HCT116 (cell line): Measurements from ENCODE around the gene RRP12. TPM values are rescaled to one million over a fixed set of nuclear protein-coding genes. Genes with fewer than 3 reads are reported as not detected.
A peak's percentile ranks its signal among the peaks of the same experiment; 100 is the strongest.

ENCODE experiments used
- ATAC-seq: fragments of 200-7000 bp; cut with Tn5 transposase; 2 replicates; pipeline ENCODE4 v1.9.1; 2020; ENCODE audit warnings: mild to moderate bottlenecking, moderate library complexity
- BruUV-seq: library from RNA; stranded (reverse); fragments of 400-500 nt; replicated peaks from 2 replicates; lab custom pipeline; 2021; lab: Mats Ljungman, UMichigan
- CTCF ChIA-PET: fragments of 300-600 bp; sonication (Branson Sonifier 250); formaldehyde crosslinking; loops from one replicate; lab custom pipeline; 2021; ENCODE audit warnings: antibody characterized with exemption; lab: Charles Lee
- POLR2A ChIA-PET: fragments of 300-600, 350-600 bp; sonication (Branson Sonifier 250); formaldehyde crosslinking; loops from one replicate; lab custom pipeline; 2021; ENCODE audit warnings: antibody characterized with exemption; lab: Charles Lee
- RAD21 ChIA-PET, 2 experiments: fragments of 300-600 bp; sonication (Branson Sonifier 250); formaldehyde crosslinking; loops; one replicate each; lab custom pipeline; 2023; ENCODE audit warnings: low total read pairs in 2 of 2; ENCODE audit not compliant: uncharacterized antibody in 2 of 2, unreplicated experiment in 2 of 2, low non-redundant PET in 1 of 2; lab: Charles Lee
- DNase-seq: peaks from one replicate; pipeline ENCODE4 v3.0.0-alpha.2; 2010; ENCODE audit warnings: low read depth, low spot score
- H2AFZ ChIP-seq: fragments of 200-600 bp; shearing (Covaris generic), sonication (generic); 2 replicates; pipeline ENCODE4 v1.6.1; 2017; ENCODE audit warnings: low read depth, mixed run types, mixed read lengths, antibody characterized with exemption, low read length; ENCODE audit not compliant: poor library complexity, severe bottlenecking
- H3K27ac ChIP-seq: 2 replicates; pipeline ENCODE4 v1.5.1; 2012; ENCODE audit warnings: low read depth, low read length
- H3K27me3 ChIP-seq: fragments of 200-600 bp; sonication (generic); 2 replicates; pipeline ENCODE4 v1.6.1; 2016; ENCODE audit warnings: mixed run types, low read length, mixed read lengths; ENCODE audit not compliant: insufficient read depth
- H3K36me3 ChIP-seq, 2 experiments: fragments of 200-500 bp in 1 of 2; fragments of 200-600 bp in 1 of 2; sonication (Bioruptor generic) in 1 of 2; sonication (generic) in 1 of 2; 2 replicates each; pipeline versions ENCODE4 v1.5.1 to v1.6.1; 2014 to 2016; ENCODE audit warnings: low read length in 2 of 2, inconsistent platforms in 1 of 2, mixed read lengths in 1 of 2, mixed run types in 1 of 2; ENCODE audit not compliant: insufficient read depth in 2 of 2, control insufficient read depth in 1 of 2
- H3K4me1 ChIP-seq, 2 experiments: fragments of 200-600 bp in 1 of 2; sonication (generic) in 1 of 2; 2 replicates each; pipeline versions ENCODE4 v1.5.1 to v1.6.1; 2012 to 2017; ENCODE audit warnings: low read length in 2 of 2, inconsistent platforms in 1 of 2, mild to moderate bottlenecking in 1 of 2, mixed read lengths in 1 of 2, mixed run types in 1 of 2, moderate library complexity in 1 of 2; ENCODE audit not compliant: insufficient read depth in 2 of 2, control insufficient read depth in 1 of 2
- H3K4me2 ChIP-seq: fragments of 200-600 bp; sonication (generic); 2 replicates; pipeline ENCODE4 v1.6.1; 2017; ENCODE audit warnings: mixed run types, low read length, mixed read lengths
- H3K4me3 ChIP-seq, 2 experiments: fragments of 200-600 bp in 1 of 2; sonication (generic) in 1 of 2; replicated peaks in 1 of 2; 2 replicates each; pipeline ENCODE4 v1.5.1; 2011 to 2016; ENCODE audit warnings: low read length in 2 of 2, control low read depth in 1 of 2, low read depth in 1 of 2, mild to moderate bottlenecking in 1 of 2, mixed read lengths in 1 of 2, mixed run types in 1 of 2
- H3K79me2 ChIP-seq: fragments of 200-600 bp; sonication (generic); 2 replicates; pipeline ENCODE4 v1.6.1; 2017; ENCODE audit warnings: mild to moderate bottlenecking, mixed run types, low read length, moderate library complexity, mixed read lengths; ENCODE audit not compliant: insufficient read depth
- H3K9ac ChIP-seq: fragments of 200-600 bp; sonication (generic); 2 replicates; pipeline ENCODE4 v1.6.1; 2016; ENCODE audit warnings: low read length, mixed read lengths
- H3K9me2 ChIP-seq: fragments of 200-600 bp; sonication (generic), shearing (Covaris generic); 2 replicates; pipeline ENCODE4 v1.6.1; 2017; ENCODE audit warnings: mixed run types, mild to moderate bottlenecking, moderate library complexity; ENCODE audit not compliant: insufficient read depth
- H3K9me3 ChIP-seq, 2 experiments: fragments of 200-500 bp in 1 of 2; fragments of 200-600 bp in 1 of 2; sonication (Bioruptor generic) in 1 of 2; sonication (generic) in 1 of 2; 2 replicates each; pipeline ENCODE4 v1.6.1; 2014 to 2017; ENCODE audit warnings: low read length in 2 of 2, mixed read lengths in 2 of 2, inconsistent platforms in 1 of 2, low read depth in 1 of 2, mild to moderate bottlenecking in 1 of 2, mixed run types in 1 of 2, moderate library complexity in 1 of 2; ENCODE audit not compliant: control insufficient read depth in 1 of 2, insufficient read depth in 1 of 2
- H4K20me1 ChIP-seq: fragments of 200-600 bp; sonication (generic), shearing (Covaris generic); 2 replicates; pipeline ENCODE4 v1.6.1; 2017; ENCODE audit warnings: mixed run types, mild to moderate bottlenecking, moderate library complexity; ENCODE audit not compliant: insufficient read depth
- CBX3 ChIP-seq: IDR thresholded peaks from 2 replicates; pipeline ENCODE4 v1.6.1; 2012; ENCODE audit warnings: low read depth
- CEBPB ChIP-seq: IDR thresholded peaks from 2 replicates; pipeline ENCODE4 v1.6.1; 2012; ENCODE audit warnings: low read depth
- EZH2 ChIP-seq: fragments of 200-600 bp; sonication (generic); IDR thresholded peaks from 2 replicates; pipeline ENCODE4 v1.6.1; 2017; ENCODE audit warnings: antibody characterized with exemption, mixed run types
- EZH2phosphoT487 ChIP-seq: fragments of 200-600 bp; IDR thresholded peaks from 2 replicates; pipeline ENCODE4 v1.6.1; 2018; ENCODE audit warnings: antibody characterized with exemption, borderline replicate concordance
- JUND ChIP-seq: IDR thresholded peaks from 2 replicates; pipeline ENCODE4 v1.6.1; 2012
- POLR2A ChIP-seq: IDR thresholded peaks from 2 replicates; pipeline ENCODE4 v1.7.0; 2011; ENCODE audit warnings: borderline replicate concordance; ENCODE audit not compliant: insufficient read depth, insufficient read length; ENCODE audit errors: extremely low read depth
- SP1 ChIP-seq: IDR thresholded peaks from 2 replicates; pipeline ENCODE4 v1.6.1; 2012; ENCODE audit warnings: low read depth
- SRF ChIP-seq: IDR thresholded peaks from 2 replicates; pipeline ENCODE4 v1.6.1; 2012; ENCODE audit warnings: low read depth
- TCF7L2 ChIP-seq: IDR thresholded peaks from 2 replicates; pipeline ENCODE4 v1.7.0; 2011; ENCODE audit warnings: borderline replicate concordance, inconsistent platforms; ENCODE audit not compliant: insufficient read depth, insufficient read length; ENCODE audit errors: extremely low read depth
- YY1 ChIP-seq: IDR thresholded peaks from 2 replicates; pipeline ENCODE4 v1.6.1; 2011; ENCODE audit warnings: low read length, low read depth, moderate library complexity, mild to moderate bottlenecking; ENCODE audit not compliant: insufficient replicate concordance; ENCODE audit errors: extremely low read depth
- ZBTB33 ChIP-seq: IDR thresholded peaks from 2 replicates; pipeline ENCODE4 v1.6.1; 2011; ENCODE audit warnings: mild to moderate bottlenecking, low read length, moderate library complexity; ENCODE audit not compliant: insufficient replicate concordance; ENCODE audit errors: extremely low read depth
- intact Hi-C: fragments of 100-400 bp; cut with micrococcal nuclease; formaldehyde crosslinking; loops from 2 replicates; pipeline ENCODE4 v1.10.0; 2022
- total RNA-seq: library from RNA; stranded (reverse); gene quantifications from one replicate; pipeline ENCODE4 v1.2.1, GENCODE V29; 2021; ENCODE audit not compliant: unreplicated experiment
- TF ChIP-seq, protein P1 (sequence below), 3 experiments: fragments of 200-600 bp in 1 of 3; sonication (generic) in 1 of 3; IDR thresholded peaks in 2 of 3; conservative IDR thresholded peaks in 1 of 3; 2 replicates each; pipeline ENCODE4 v1.5.1; 2012 to 2017; ENCODE audit warnings: low read depth in 2 of 3, low read length in 2 of 3, antibody characterized with exemption in 1 of 3, borderline replicate concordance in 1 of 3, control low read depth in 1 of 3, mild to moderate bottlenecking in 1 of 3, mixed read lengths in 1 of 3, mixed run types in 1 of 3, moderate library complexity in 1 of 3; ENCODE audit not compliant: insufficient read depth in 1 of 3

Gene RRP12
- total RNA-seq, 1 experiment from 2014 or later: 67.0 TPM

GRCh38 chr10:97407952-97408248 lies 6.8 kb upstream of the RRP12 start:
- Histone ChIP-seq H3K27me3 (no peaks in the 10 kb centered on the region), H3K79me2 (no peaks in the 10 kb centered on the region), H3K9me2 (no peaks in the 10 kb centered on the region), H3K4me3 (peak overlapping the region in 1 of 2 experiments; percentile 31; a peak in 1 of 4 replicates), H3K27ac (0 out of 2 replicates have a peak overlapping the region, but pooled peaks have one; percentile 25), H3K4me2 (peak overlapping the region; percentile 83), H3K36me3 (no peaks in the 10 kb centered on the region), H3K9ac (no peak overlapping the region), H4K20me1 (no peaks in the 10 kb centered on the region), H3K9me3 (no peaks in the 10 kb centered on the region), H2AFZ (no peak overlapping the region), H3K4me1 (peaks cover 8 to 49% of the 10 kb centered on the region in 2 experiments; a peak in 3 of 4 replicates)
- no peak for TF ChIP-seq EZH2
- no peak for TF ChIP-seq ZBTB33
- TF ChIP-seq, protein P1, sequence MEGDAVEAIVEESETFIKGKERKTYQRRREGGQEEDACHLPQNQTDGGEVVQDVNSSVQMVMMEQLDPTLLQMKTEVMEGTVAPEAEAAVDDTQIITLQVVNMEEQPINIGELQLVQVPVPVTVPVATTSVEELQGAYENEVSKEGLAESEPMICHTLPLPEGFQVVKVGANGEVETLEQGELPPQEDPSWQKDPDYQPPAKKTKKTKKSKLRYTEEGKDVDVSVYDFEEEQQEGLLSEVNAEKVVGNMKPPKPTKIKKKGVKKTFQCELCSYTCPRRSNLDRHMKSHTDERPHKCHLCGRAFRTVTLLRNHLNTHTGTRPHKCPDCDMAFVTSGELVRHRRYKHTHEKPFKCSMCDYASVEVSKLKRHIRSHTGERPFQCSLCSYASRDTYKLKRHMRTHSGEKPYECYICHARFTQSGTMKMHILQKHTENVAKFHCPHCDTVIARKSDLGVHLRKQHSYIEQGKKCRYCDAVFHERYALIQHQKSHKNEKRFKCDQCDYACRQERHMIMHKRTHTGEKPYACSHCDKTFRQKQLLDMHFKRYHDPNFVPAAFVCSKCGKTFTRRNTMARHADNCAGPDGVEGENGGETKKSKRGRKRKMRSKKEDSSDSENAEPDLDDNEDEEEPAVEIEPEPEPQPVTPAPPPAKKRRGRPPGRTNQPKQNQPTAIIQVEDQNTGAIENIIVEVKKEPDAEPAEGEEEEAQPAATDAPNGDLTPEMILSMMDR (IDR thresholded peaks at IDR 0.05 in 2 of 3, conservative IDR thresholded peaks at IDR 0.05 in 1 of 3; ENCODE audit: borderline replicate concordance in 1 of 3, insufficient read depth in 1 of 3, low read depth in 2 of 3, low read length in 2 of 3): no peak
- TF ChIP-seq SP1: no peak
- no peak for TF ChIP-seq TCF7L2
- TF ChIP-seq YY1: no peak
- TF ChIP-seq POLR2A: no peak
- TF ChIP-seq CBX3: no peak
- TF ChIP-seq SRF: no peak
- no peak for TF ChIP-seq EZH2phosphoT487
- no peak for TF ChIP-seq CEBPB
- TF ChIP-seq JUND: no peak
- DNase-seq (no peak), ATAC-seq (no peak)
- intact Hi-C loops: loop anchor here (1.0 to 2.0 kb wide), 3 partner anchors 38 to 204 kb away; partner anchors contain the start of genes EXOSC1 and ZDHHC16
- ChIA-PET CTCF (interaction anchor here (1.6 kb wide), 1 partner anchor 205 kb away, joined by 4 read pairs; no protein-coding TSS in a partner anchor), RAD21 (no interaction called here), POLR2A (no interaction called here)
- no TSS peak for BruUV-seq
